ENCODE data around the gene CDH4.

The CDH4 gene

DNA sequence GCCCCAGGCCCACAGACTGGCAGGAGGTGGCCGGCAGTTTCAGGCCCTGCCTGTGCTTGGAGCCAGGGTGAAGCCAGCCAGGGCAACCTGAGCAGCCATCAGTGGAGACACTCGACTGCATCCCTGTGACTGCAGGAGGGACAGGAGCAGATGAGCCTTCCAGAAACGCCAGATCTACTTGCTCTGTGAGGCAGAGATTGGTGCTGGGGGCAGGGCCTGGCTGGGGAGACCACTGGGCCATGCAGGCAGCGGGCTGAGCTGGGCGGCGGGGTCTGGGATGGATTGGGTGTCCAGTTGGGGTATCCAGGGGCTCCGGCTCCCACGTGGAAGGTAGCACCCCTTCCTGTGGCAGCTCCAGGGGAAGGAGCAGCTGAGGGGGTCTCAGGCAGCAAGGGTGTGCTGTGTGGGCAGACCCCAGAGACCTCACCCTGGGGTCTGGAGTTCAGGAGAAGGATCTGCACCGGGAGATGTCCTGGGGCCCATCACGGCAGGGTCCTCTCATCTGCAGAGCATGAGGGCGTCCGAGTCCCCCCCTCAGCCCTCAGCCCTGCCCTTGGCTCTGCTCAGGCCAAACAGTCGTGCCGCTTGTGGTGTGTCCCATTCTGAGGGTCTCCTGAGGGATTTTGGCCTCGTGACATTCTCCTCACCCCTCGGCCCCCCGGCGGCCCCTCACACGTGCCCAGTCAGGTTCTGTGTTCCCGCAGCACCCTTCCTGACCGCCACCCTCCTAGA, 478.7 kb downstream of the CDH4 start:
- DNase-seq = no peak

DNA sequence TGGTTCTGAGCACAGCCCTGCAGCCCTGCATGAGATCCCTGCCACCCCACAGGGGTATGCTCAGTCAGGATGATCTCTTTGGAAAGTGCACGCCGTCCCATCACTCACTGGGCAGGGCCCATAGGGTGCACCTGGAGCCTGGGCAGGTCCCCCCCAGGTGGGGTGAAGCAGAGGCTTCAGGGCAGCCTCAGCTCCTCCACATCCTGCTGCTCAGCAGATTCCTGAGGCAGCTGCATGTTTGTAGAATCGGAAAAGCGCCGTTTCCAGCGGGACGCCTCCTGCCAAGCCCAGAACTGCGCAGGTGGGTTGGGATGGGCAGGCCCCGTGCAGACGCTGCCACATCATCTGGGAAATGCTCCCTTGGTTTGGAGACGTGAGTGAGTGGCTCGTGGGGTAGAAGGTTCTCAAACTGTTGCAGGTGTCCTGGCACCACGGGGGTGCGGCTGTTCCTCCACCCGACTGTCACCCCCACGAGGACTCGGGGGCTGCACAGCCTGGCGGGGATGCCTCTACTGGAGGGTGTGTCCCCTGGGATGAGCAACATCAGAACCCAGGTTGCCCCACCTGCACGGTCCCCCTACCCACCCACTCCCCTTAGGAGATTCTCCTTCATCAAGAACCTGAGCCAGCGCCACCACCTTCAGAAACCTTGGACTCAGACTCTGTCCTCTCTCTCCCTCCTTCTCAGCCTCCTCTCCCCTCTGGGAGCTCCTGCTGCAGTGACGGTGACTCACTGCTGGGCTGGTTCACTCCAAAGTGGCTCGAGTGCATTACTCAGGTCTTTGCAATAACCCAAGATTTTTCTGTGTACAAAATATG, 479.5 kb downstream of the CDH4 start:
- DNase-seq = no peak

DNA sequence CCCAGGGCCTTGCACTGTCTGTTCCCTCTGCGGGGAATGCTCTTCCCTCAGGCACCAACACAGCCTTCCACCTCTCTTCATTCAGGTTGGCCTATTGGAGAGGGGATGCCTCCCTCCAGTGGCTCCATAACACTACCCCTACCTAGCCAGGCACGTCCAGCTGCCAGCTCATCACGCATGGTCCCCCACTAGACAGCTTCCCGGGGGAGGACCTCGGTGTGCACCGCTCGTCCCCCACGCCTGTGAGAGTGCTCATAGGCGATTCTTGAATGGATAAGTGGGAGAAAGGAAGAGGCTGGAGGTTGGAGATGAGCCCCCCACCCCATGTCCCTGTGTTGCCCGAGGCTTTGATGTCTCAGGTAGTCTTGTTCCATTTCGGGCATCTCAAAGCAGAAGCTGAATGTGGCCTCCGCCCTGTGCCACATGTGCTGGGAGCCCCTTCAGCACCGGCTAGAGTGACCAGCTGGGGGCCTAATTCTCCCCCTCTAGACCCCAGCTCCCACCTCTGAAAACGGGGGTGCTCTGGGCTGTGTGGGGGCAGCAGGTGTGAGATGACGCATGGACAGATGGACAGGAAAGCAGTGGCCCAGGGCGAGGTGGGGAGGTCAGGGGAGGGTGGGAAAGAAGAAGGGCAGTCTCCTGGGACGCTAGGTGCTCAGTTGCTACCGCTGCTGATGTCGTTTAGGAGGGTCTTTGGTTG, 480.6 kb downstream of the CDH4 start:
- DNase-seq = no peak

DNA sequence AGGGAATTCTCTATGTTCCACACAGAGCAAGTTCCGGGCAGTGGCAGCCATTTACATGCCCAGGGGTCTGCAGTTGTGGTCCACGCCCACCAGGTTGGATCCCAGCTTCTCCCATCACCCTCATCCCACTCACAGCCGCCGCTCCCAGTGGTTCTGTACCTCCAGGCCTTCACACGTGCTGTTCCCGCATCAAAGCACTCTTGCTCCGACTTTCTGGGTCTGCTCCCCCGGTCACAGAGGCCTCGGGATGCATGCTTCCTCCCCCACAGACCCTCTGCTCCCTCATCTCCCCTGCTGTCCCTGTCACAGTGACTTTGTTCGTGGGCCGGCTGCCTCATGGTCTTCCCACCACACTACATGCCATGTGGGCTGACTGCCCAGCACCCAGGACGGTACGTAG, 481.2 kb downstream of the CDH4 start:
- no peak for DNase-seq

DNA sequence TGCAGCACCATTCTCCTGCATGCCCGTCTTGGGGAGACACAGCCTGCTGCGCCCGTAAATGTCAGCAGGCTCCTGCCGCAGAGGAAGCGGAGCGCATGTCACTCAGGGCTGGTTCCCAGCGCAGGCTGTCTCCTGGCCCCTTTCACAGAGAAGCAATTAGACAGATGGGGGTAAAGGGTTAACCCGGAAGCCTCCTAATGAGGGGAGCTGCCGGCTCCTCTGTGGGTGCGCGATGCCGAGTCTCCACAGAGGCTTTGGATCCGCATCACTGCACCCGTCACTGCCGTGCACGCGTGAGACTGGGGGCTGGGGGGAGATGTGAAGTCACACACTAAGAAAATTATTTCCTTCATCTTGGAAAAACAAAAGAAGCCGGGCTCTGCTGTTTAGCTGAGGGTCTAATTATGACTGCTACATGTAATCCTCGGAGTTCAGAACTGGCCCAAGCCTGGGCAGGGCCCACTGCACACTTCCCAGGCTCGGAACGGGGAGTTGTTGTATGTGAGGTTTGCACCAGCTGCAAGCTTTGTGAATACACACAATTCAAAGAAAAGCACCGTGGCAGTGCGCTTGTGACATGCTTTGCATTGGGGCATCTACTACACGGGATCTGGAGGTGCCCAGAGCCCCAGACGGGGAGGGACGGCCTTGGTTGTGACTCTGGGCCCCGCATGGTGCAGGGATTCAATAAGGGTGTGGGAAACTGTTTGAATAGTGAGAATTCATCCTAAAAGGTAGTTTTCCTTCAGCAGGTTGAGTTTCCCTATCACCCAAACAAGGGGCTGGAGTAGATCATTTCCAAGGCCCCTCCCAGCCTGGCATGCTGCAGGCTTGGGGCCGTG, 482.1 kb downstream of the CDH4 start:
- no peak for DNase-seq

DNA sequence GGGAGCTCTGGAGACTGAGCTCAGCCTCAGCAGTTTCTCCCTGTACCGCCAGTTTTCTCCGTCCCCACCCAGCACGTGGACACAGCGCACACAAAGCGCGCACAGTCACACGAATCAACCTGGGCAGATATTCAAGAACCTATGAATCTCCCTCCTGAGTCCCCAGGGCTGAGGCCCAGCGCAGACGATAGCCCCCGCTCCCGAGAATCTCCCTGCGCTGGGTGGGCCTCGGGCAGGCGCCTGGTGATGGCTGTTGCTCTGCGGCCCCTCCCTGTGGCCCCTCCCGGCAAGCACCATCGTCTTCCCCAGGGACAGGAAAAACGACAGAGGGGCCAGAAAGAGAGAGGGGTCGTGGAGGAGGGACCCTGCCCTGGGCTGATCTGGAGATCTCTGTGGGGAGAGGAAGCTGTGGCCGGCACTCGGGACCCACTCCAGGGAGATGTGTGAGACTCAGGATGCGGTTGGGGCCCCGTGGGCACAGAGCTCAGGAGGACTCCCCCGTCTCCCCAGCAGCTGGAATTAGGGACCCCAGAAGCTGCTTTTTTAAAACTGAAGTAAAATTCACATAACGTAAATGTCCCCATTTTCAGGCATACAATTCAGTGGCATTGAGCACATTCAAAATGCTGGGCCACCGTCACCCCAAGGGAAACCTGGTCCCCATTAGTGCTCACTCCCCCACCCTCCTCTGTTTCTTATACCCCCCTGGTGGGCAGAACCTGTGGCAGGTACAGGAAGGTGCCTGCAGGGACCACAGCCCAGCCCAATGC, 482.9 kb downstream of the CDH4 start:
- no peak for DNase-seq

DNA sequence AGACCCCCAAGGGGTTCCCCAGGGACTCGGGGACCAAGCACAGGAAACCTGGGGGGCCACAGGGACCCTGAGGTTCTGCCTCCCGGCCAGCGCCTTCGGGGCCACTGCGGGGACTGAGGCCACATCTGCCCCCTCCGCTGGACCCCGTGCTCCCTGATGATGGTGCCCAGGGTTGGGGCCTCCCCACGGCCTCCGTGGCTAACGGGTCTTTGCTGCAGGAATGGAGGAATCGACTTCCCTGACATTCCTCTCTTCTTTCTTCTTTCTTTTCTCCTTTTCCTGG, 483.4 kb downstream of the CDH4 start:
- DNase-seq = no peak

DNA sequence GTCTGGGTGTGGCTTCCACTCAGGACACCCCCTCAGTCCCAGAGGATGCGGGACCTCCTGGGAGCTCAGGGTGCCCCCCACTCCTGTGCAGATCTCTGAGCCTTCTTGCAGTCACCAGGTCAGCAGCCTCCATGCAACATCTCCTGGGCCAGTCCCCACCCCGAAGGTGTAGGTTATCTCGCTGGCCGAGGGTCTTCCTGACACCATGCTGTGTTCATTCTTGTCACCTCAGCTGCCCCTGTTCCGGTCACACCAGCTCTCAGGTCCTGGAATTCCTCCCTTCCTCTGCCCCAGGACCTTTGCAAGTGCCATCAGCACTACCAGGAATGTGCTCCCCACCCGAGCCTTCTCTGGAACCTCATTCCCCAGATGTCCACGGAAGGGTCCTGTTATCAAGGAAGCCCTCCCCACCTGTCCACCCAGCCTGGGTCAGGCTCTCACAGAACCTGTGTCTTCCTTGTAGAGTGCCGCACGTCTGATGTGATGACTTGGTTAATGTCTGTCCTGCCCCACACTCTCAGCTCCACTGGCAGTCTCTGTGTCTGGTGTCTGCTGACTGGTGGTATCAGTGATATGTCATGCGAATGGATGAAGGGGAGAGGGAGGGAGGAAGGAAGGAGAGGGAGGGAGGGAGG, 484.1 kb downstream of the CDH4 start:
- DNase-seq = no peak

DNA sequence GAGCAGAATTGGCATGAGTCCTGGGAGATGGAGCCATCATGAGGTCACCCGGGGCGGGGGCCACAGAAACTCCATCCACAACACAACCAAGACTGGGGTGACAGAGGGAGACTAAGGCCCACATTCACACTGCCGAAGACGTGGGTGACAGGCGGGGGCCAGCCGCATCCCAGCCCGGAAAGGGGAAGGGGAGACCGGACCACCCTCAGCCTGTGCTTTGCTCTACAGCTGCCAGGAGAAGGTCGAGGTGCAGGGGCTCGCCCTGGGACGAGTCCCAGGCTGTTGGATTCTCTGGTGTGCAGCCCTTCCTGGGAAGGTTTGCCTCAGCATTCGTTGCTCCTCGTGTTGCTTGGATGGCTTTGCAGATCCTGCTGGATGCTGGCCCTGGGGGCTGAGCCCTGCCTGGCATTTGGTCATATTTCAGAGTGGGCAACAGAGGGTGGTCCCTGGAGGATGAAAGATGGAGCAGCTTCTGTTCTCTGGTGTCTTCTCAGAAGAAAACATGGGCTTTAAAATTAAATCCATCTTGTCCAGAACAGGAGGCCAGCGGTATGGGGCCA, 484.8 kb downstream of the CDH4 start:
- no peak for DNase-seq

DNA sequence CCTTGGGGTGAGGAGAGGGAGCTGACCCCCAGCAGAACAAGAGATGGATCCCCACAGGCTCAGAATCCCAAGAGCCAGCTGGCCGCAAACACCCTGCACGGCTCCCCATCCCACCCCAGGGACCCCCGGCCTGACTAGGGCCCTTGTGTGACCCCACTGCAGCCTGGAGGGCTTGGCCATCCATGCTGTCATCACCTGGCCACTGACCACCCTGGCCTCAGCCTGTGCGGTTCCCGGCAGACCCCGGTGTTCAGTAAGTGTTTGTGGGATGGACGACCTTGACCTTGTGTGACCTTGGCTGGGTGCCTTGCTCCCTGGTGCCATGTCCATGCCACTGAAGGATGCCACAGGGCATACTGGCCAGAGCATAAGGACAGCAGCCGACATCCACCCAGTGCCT, 485.3 kb downstream of the CDH4 start:
- DNase-seq = no peak

DNA sequence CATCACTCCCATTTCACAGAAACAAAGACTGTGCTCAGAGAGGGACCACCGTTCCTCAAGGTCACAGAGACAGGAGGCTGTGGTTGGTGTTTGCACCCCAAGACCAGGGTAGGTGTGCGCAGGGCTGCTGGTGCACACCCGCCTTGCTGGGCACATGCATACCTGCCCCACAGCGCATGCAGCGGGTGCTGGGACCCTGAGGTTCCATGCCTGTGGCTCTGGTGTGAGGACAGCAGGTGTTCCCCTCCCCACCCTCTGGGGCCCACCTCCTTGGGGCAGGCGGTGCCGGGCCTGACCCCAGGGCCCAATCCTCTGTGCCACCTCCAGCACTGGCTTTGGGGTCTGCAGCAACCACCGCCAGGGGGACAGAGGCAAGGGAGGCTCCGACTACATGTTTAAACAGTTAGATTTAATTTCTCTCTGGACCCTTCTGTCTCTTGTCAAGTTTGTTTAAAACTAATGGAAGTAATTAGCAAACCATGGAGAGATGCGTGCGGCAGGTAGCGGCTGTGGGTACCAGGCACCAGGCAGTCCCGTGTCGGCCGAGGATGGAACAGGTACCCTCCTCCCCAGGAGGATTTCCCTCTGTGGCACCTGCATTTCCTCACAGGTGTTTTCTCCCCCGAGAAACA, 485.9 kb downstream of the CDH4 start:
- no peak for DNase-seq

DNA sequence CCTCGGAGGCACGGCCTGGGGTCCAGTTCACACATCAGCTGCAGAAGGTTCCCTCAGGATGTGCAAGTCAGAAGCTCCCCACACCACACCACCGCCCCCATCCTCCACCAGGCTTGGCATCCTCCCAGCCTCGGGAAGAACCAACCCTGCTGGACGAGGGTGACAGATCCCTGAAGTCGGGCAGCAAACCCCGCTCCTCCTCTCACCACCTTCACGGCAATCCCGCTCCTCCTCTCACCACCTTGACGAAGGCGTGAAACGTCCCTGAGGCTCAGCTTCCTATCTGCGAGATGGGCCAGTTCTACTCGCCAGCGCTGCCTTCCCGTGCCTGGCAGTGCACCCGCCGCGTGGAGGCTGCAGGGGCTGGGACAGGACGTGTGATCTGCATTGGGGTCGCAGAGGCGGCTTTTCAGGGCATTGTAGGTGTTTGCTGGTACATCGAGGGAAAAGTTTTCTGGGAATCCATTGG, 486.6 kb downstream of the CDH4 start:
- DNase-seq = no peak

DNA sequence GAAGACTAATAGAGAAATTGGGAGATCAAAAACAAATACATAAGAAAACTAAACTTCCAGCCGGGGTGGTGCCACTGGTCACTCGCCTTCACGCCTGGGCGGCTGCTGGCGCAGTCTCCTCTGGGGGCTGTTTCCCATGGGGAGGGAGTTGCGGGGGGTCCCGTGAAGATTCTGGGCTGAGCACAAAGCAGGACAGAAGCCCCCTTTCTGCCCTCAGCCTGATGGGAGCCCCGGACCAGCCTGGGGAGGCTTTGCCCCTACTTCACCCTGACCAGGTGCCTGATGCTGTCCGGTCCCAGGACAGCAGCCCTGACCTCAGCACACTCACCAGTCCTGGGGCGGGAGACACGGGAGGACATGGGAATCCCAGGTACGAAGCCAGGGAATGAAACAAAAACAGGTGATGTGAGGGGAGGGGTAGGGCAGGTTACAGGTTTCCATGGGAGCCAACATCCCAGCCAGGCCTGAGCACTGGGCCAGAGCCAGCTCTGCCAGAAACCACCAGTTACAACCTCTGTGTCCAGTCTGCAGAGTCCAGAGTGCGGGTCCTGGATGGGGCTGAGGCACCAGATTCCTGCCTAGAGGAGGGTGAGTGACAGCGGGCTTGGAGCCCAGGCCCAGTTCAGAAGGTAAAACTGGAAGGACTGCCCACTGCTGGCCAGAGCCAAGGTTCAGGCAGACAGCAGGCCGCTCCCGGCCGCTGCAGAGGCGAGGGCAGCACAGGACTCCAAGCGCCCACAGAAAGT, 487.2 kb downstream of the CDH4 start:
- DNase-seq = no peak

DNA sequence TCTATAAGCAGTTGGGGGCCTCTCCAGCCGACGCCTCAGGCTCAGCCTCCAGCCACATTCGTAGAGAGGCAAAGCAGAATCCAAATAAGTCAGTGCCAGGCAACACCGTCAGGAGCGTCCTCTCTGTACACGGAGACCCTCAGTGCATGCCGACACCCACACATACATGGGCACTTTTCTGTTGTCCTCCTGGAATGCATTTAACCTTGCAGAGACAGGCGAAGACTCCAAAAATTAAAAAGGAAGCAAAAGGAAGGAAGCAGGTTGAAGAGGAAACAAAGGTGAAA, 487.7 kb downstream of the CDH4 start:
- DNase-seq = no peak

DNA sequence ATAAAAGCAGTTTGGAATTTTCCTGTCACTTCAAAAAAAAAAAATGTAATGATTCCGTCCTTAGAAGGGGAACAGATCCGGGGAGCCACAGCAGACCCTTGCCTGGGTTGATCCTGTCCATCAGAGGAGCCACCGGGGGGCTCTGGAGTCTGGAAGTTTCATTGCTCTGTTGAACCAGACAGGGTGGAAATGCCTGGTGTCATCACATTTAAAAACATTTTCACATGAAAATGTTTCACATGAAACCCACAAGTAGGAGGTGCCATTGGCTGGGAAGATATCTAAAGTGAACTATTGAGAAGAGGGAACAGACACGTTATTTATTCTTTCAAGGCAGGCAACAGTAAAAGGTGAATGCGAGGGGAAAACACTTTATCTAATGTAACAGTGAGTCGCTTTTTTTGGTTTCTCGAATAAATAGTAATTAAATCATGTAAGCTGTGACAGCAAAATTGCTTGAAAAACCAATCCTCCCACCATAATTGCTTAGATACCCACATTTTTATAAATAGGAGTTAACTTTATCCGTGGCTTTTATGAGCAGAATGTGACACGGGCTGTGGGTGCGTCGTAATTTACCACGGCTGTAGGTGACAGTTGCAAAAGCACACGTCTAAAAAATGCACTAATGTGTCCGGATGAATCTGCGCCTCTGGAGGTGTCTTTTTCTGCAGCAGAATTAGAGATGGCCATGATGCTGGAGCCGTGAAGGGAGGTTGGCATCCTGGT, 490.2 kb downstream of the CDH4 start:
- DNase-seq = no peak

DNA sequence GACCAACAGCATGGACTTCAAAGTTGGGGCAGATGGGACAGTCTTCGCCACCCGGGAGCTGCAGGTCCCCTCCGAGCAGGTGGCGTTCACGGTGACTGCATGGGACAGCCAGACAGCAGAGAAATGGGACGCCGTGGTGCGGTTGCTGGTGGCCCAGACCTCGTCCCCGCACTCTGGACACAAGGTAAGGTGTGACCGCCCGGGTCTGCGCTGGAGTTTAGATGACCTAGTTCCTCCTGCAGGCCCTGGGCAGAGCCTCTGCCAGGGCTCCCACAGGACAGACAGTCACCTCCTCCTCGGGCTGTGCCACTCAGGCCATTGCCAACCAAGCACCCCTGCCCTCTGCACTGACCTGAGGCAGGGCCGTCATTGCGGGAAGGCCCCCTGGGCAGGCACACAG, 491.5 kb downstream of the CDH4 start:
- no peak for DNase-seq

DNA sequence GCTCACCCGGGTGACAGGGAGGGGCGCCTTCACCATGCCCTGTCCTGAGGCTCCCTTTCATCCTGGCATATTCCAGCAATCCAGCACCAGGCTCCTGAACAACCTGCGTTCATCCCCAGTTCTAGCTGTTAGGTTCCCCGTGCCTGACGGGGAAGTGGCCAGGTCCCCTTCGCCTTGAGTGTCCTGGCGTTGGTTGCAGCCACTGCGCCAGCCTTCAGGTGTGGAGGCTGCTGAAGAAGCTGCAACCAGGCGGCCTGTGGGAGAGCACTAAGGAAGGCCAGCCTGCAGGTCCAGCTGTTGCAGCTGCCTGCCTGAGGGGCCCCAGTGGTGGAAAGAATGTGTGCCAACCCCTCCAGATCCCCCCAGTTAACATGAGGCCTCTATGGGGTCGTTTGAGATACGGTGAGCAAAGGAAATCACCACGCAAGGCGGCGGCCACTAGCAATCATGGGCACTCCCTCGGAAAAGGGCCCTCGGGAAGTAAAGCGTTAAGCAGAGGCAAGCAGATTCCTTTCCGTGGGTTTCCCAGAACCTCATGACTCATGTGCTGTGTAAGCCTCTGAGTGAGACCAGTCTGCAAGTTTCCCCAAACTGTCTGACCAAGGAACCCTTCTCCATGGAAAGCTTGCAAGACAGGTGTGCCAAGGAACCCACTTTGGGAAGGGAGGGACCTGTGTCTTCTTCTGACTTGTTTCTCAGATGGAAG, 492.8 kb downstream of the CDH4 start:
- DNase-seq = no peak

DNA sequence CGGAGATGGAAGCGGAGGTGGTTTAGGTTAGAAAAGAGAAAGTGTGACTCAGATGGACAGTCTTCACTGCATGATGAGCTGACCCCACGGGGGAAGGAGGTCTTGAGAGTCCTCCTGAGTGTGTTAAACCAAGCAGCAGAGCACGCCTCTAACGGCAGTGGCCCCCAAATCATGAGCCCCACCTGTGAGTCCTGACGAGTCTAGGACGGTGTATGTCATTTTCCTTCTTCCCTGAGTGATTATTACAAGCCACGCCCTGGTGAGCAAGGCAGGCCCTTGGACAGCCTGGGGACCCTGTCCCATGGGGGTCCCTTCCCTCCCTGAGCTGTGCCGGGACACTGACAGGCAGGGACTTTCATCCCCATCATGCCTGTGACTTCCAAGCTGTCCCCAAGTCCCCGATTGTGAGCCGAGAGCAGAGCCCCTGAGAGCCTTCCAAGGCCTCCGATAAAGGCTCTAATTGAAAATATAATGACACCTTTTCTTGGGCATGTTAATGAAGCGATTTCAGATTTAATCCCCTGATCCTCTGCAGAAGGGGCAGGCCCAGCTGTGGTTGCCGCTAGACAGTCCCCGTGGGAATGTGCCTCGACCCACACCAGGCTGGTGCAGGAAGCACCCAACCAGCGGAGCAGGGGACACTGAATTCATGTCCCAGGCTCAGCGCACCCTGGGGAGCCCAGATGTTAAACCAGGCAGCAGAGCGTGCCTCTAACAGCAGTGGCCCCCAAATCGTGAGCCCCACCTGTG, 493.5 kb downstream of the CDH4 start:
- no peak for DNase-seq
